Measurements from ENCODE around the gene ADCY6. TPM values are rescaled to one million over a fixed set of nuclear protein-coding genes. Genes with fewer than 3 reads are reported as not detected.
A peak's percentile ranks its signal among the peaks of the same experiment; 100 is the strongest.

Gene ADCY6
- 10 to 100 TPM; 11.4 to 13.6 (median 12.6) TPM for total RNA-seq

- Histone ChIP-seq H3K4me1 (peaks cover 23 to 28% of the 10 kb centered on the region in 2 donors), H3K27ac (peak within 1 kb of the TSS; percentile 79 to 89 (median 86)), H3K27me3 (no peaks in the 10 kb centered on the region), H3K36me3 (no peaks in the 10 kb centered on the region), H3K9me3 (no peaks in the 10 kb centered on the region), H3K4me3 (peak within 1 kb of the TSS; percentile 92 to 100 (median 96))
- intact Hi-C loops (cut with DNase I; ENCODE audit: low total_unique reads) (no loop called here), in situ Hi-C loops (cut with MboI; ENCODE audit: low sequenced_read_pairs in 4 of 4) (loop anchor here in 1 of 4 donors (25.0 kb wide), 1 partner anchor 252 kb away; the partner anchor contains the start of gene OR8S1)
- peak in 1 of 2 donors; percentile 33 for TF ChIP-seq POLR2A (IDR thresholded peaks at IDR 0.05)
- no peak for TF ChIP-seq CTCF (IDR thresholded peaks at IDR 0.05 in 4 of 5, conservative IDR thresholded peaks at IDR 0.05 in 1 of 5)
- DNase-seq (peak; percentile 69 to 76), ATAC-seq (peak; percentile 82 to 86)
These were observed at the start of gene ADCY6 for GRCh38 chr12:48788854-48789775. Gene ADCY6, minus strand, starts transcription at chr12:48789089. Its CDS starts 5,655 bp downstream, at chr12:48783434.

GRCh38 chr12:48838048-48838447, 49.2 kb upstream of the ADCY6 start:
- Histone ChIP-seq H3K4me3 (no peak overlapping the region), H3K9me3 (no peaks in the 10 kb centered on the region), H3K4me1 (no peaks in the 10 kb centered on the region), H3K27ac (no peak overlapping the region), H3K36me3 (peaks cover 3 to 72% of the 10 kb centered on the region in 2 donors), H3K27me3 (no peaks in the 10 kb centered on the region)
- DNase-seq (no peak), ATAC-seq (no peak)
- in situ Hi-C loops (cut with MboI; ENCODE audit: low sequenced_read_pairs in 4 of 4): no loop called here
- intact Hi-C loops (cut with DNase I; ENCODE audit: low total_unique reads): no loop called here
- no peak for TF ChIP-seq POLR2A (IDR thresholded peaks at IDR 0.05)
- no peak for TF ChIP-seq CTCF (IDR thresholded peaks at IDR 0.05 in 4 of 5, conservative IDR thresholded peaks at IDR 0.05 in 1 of 5)

- no peaks in the 10 kb centered on the region for H3K9me3 ChIP-seq
- in situ Hi-C loops (cut with MboI; ENCODE audit: low sequenced_read_pairs in 4 of 4): no loop called here
- intact Hi-C loops (cut with DNase I; ENCODE audit: low total_unique reads): no loop called here
- H3K4me1 ChIP-seq: no peaks in the 10 kb centered on the region
- H3K36me3 ChIP-seq: peaks cover 3 to 94% of the 10 kb centered on the region in 2 donors
- H3K4me3 ChIP-seq: no peak overlapping the region
- no peak for ATAC-seq
- H3K27me3 ChIP-seq: no peaks in the 10 kb centered on the region
- no peak for TF ChIP-seq CTCF (IDR thresholded peaks at IDR 0.05 in 4 of 5, conservative IDR thresholded peaks at IDR 0.05 in 1 of 5)
- no peak for TF ChIP-seq POLR2A (IDR thresholded peaks at IDR 0.05)
- DNase-seq: no peak
- H3K27ac ChIP-seq: no peak overlapping the region
These were observed 43.6 kb upstream of the ADCY6 start for GRCh38 chr12:48832321-48833060.

- DNase-seq (no peak), ATAC-seq (no peak)
- TF ChIP-seq CTCF (IDR thresholded peaks at IDR 0.05 in 4 of 5, conservative IDR thresholded peaks at IDR 0.05 in 1 of 5) (no peak), POLR2A (IDR thresholded peaks at IDR 0.05) (no peak)
- in situ Hi-C loops (cut with MboI; ENCODE audit: low sequenced_read_pairs in 4 of 4): no loop called here
- Histone ChIP-seq H3K27me3 (no peaks in the 10 kb centered on the region), H3K4me1 (no peaks in the 10 kb centered on the region), H3K36me3 (peaks cover 3 to 82% of the 10 kb centered on the region in 2 donors), H3K9me3 (no peaks in the 10 kb centered on the region), H3K27ac (no peak overlapping the region), H3K4me3 (no peak overlapping the region)
- intact Hi-C loops (cut with DNase I; ENCODE audit: low total_unique reads): no loop called here
These were observed 42.4 kb upstream of the ADCY6 start for GRCh38 chr12:48831257-48831656.

Measured in gastrocnemius medialis (tissue), 4 donors.